Mammary epithelial cell (primary cell): ENCODE data around the gene MSMO1.

Source experiments
- EZH2 ChIP-seq: IDR thresholded peaks from 2 replicates; pipeline ENCODE4 v1.6.1; 2012; ENCODE audit warnings: low read length, inconsistent platforms, borderline replicate concordance
- TF ChIP-seq, protein P1 (sequence below), 2 donors: IDR thresholded peaks in 1 of 2; conservative IDR thresholded peaks in 1 of 2; 2 replicates each; pipeline ENCODE4 v1.5.1; 2011 to 2012; ENCODE audit warnings: inconsistent platforms in 2 of 2, low read length in 2 of 2, mild to moderate bottlenecking in 2 of 2, control low read depth in 1 of 2, low read depth in 1 of 2; ENCODE audit not compliant: insufficient read depth in 1 of 2; ENCODE audit errors: extremely low read depth in 1 of 2

DNA sequence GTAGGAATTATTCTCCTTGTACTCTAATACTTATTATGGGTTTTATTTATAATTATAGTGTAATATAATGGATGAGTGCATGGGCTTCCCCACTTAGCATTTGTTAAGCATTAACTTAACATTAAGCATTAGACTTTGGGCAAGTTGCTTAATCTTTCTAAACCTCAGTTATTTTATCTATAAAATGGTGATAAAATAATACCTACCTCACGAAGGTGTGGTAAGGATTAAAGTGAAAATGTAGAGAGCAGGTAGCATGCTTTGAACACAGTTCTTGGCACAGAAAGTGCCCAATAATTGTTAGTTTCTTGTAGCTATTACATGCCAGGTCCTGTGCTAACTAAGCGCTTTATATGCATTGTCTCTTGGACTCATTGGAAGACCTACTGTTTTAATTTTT, 2.6 kb downstream of the MSMO1 start:
- TF ChIP-seq, protein P1, sequence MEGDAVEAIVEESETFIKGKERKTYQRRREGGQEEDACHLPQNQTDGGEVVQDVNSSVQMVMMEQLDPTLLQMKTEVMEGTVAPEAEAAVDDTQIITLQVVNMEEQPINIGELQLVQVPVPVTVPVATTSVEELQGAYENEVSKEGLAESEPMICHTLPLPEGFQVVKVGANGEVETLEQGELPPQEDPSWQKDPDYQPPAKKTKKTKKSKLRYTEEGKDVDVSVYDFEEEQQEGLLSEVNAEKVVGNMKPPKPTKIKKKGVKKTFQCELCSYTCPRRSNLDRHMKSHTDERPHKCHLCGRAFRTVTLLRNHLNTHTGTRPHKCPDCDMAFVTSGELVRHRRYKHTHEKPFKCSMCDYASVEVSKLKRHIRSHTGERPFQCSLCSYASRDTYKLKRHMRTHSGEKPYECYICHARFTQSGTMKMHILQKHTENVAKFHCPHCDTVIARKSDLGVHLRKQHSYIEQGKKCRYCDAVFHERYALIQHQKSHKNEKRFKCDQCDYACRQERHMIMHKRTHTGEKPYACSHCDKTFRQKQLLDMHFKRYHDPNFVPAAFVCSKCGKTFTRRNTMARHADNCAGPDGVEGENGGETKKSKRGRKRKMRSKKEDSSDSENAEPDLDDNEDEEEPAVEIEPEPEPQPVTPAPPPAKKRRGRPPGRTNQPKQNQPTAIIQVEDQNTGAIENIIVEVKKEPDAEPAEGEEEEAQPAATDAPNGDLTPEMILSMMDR (conservative IDR thresholded peaks at IDR 0.05 in 1 of 2, IDR thresholded peaks at IDR 0.05 in 1 of 2; ENCODE audit: extremely low read depth in 1 of 2, insufficient read depth in 1 of 2, low read depth in 1 of 2, low read length in 2 of 2), result no peak
- TF ChIP-seq EZH2, result no peak
